Bone marrow (tissue), 2 donors: ENCODE data around the gene DRC3.
"Not testable (repeated sequence)": the region's sequence is repeated elsewhere in the genome, so short reads cannot be mapped to it uniquely, and the experiment has no call there.

Experiments used
- DNase-seq, 2 donors: peaks; one replicate each; lab custom pipeline; 2025; lab: John Stamatoyannopoulos, UW

Gene DRC3

GRCh38 chr17:17941015-17941414 is 31.6 kb upstream of the DRC3 start:
- no peak for DNase-seq

- no peak for DNase-seq
These were observed 29.8 kb upstream of the DRC3 start for GRCh38 chr17:17942846-17943245.

DNA sequence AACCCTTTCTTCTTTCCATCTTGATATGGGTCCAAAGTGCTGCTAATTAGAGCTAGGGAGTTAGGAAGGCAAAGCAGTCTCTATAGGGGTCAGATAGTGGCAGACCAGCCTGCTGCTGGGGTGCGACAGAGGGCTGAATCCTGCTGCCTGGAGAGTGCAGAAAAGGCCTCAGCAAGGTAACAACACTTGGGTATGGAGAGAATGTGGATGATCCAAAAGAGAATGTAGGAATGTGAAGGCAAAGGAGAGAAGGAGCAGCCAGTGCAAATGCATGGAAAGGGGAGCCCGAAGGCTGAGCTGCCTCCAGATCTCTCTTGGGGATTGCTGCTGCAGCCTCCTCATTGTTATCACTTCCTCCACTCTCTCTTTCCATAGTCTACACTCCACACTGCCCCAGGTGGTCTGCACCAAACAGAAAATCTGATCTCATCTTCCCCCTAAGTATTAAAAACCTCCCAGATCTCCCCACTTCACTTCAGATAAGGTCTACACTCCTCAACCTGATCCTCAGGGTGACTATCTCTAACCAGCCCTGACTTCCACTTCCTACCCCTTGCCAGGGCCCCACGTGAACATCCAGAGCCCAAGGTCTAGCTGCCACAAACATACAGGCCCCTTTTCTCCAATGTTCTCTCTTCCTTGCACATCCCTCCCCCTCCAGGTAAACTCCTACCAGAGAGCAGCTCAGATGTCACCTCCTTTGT is 29.2 kb upstream of the DRC3 start:
- DNase-seq: no peak

DNA sequence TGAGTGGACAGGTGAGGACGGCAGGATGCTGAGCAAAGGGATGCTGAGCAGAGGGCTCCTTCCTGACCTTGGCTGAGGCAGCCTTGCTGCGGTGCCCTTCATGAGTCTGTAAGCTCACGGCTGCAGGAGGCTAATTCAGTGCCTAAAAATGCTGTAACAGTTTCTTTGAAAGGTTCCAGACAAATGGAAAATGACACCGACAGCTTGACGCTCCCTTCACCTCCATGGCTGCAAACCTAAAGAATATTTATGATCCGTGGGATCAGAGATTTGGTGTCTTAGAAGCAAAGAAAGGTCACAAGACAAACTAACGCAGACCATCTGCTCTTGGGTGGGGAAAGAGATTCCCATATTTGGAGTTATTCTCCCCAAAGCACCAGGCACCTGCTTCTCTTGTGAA is 28.4 kb upstream of the DRC3 start:
- DNase-seq: no peak

- DNase-seq: no peak
These were observed 27.9 kb upstream of the DRC3 start for GRCh38 chr17:17944743-17945142.

DNA sequence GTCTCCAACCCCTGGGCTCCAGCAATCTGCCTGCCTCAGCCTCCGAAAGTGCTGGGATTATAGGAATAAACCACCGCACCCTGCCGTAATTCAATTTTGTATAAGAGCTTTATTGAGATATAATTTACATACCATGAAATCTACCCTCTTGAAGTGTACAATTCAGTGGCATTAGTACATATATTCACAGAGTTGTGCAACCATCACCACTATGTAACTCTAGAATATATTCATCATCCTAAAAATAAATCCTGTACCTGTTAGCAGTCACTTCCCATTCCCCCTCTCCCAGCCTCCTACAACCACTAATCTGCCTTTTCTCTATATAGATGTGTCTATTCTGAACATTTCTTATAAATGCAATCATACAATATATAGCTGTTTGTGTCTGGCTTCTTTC is 26.6 kb upstream of the DRC3 start:
- DNase-seq: no peak

DNA sequence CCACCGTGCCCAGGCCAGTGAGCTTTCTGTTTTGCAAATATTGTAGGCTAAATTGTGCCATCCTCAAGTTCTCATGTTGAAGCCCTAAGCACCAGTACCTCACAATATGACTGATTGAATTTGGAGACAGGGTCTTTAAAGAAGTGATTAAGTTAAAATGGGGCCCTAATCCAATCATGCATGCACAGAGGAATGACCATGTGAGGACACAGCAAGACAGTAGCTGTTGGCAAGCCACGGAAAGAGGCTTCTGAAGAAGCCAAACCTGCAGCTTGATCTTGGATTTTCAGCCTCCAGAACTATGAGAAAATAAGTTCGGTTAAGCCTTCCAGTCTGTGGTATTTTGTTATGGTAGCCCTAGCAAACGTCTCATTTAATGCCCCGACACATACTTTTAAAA is 25.4 kb upstream of the DRC3 start:
- no peak for DNase-seq

GRCh38 chr17:17947966-17948365 is 24.7 kb upstream of the DRC3 start:
- no peak for DNase-seq

- no peak for DNase-seq
These were observed 22.3 kb upstream of the DRC3 start for GRCh38 chr17:17950347-17950746.

DNA sequence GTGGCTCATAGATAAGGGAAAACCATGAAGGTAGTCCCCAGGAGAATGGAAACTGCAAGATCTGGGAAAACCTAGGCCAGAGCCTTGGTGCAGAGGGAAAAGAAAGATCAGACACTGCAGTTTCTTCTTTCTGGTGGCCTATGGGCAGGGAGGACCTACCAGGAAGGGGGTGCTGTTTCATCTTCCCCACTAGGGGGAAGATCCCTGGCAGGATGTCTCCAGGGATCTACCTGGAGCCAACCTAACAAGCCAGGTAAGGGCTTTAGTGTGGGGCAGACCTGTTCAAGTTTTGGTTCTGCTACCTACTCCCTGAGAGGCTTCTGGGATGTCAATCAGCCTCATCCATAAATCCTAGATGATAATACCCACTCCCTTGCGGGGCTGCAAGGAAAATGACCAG is 21.9 kb upstream of the DRC3 start:
- DNase-seq: no peak

DNA sequence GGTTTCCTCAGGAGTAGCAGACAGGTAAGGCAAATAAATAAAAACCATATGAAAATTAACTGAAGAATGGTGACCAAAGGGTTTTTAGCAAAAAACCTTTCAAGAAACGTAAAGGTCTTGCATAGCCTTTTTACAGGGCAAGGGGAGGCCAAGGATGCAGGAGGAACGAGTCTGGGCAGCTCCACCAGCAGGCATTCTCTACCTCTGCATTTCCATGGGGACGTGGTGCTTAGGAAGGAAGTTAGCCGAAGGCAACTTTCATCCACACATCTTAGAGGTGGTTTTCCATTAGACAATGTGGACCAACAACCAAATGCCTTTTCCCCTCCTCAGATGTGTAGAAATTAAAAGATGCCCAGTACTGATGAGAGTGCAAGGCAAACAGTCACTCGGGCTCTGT is 21.1 kb upstream of the DRC3 start:
- no peak for DNase-seq

DNA sequence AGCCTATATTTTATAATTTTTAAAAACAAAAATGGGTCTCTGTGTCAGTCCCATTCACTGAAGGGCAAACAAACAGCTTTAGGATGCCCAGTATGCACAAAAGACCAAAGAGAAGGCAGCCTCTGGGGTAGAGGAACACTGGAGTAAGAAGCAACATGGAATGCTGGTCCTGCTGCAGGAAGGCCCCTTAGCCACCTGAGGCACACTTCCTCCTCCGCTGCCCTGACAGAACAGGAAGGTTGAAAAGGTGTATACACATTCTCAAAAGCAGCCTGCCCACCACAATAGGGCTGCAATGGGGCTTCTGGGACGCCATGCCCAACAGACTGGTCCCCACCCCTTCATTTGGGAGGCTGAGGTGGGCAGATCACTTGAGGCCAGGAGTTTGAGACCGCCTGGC is 20.0 kb upstream of the DRC3 start:
- no peak for DNase-seq

DNA sequence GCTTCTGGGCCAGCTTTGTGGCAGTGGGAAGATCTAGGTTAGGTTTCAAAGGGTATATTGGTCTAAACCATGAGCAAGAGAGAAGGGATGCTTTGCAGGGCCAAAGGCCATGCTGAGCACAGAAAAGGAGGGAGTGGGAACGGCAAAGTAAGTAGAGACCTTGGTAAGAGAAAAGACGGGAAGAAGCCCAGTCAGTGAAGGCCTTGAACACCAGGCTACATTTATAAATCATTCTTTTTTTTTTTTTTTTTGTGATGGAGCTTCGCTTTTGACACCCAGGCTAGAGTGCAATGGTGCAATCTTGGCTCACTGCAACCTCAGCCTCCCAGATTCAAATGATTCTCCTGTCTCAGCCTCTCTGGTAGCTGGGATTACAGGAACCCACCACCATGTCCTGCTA is 18.6 kb upstream of the DRC3 start:
- no peak for DNase-seq

- not testable (repeated sequence) for DNase-seq
These were observed 16.8 kb upstream of the DRC3 start for GRCh38 chr17:17955790-17956341.

GRCh38 chr17:17957584-17957916 is 15.1 kb upstream of the DRC3 start:
- DNase-seq: no peak

- no peak for DNase-seq
These were observed 13.7 kb upstream of the DRC3 start for GRCh38 chr17:17958982-17959381.

GRCh38 chr17:17959520-17960361 is 12.9 kb upstream of the DRC3 start:
- no peak for DNase-seq

GRCh38 chr17:17960500-17961030 is 12.1 kb upstream of the DRC3 start:
- DNase-seq: no peak

DNA sequence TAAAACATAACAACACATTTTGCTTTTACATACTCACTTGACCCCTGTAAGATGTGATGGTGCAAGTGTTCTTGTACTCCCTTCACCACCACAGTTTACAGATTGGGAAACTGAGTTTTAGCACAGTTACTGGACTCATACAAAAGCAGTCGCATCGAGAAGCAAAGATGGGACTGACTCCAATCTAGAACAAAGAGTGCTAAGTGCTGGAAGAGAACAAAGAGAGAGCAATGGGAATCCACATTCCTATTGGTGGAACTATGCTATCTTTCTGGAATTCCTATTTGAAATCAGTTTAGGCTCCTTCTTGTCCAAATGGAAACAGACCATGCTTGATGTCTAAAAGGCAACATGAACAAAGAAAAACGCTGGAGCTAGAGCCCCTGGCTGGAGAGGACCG is 9.6 kb upstream of the DRC3 start:
- no peak for DNase-seq

GRCh38 chr17:17963694-17964436 is 8.8 kb upstream of the DRC3 start:
- no peak for DNase-seq

GRCh38 chr17:17964710-17965109 is 8.0 kb upstream of the DRC3 start:
- no peak for DNase-seq

DNA sequence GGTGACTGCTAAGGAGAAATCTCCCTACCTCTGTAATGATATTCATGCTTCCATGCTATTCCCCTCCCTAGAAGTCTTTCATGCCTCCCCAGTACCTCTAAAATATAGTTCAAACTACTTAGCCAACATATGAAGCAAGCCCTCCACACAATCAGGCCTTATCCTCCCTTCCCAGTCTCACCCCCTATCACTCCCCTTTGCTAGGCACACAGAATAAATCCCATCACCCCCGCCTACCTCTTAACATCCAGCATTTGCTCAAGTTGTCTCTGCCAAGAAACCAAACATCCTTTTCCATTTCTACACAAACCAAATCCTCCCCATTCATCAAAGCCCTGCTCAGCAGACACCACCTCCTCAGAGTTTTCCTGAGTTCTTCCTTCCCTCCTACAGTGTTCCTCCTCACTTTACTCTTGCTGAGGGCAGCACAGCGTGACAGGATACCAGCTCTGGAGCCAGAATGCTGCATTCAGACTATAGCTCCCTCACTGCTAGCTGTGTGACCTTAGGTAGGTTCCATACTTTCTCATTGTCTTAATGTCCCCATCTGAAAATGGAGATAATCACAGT is 7.4 kb upstream of the DRC3 start:
- DNase-seq: no peak
